ENCODE results near the gene RPS3A. TPM values are rescaled to one million over a fixed set of nuclear protein-coding genes. Genes with fewer than 3 reads are reported as not detected.
"Not testable (repeated sequence)": the region's sequence is repeated elsewhere in the genome, so short reads cannot be mapped to it uniquely, and the experiment has no call there.

Gene RPS3A
- polyA plus RNA-seq, 1 donor from 2014 or later, result 4,982 TPM

DNA sequence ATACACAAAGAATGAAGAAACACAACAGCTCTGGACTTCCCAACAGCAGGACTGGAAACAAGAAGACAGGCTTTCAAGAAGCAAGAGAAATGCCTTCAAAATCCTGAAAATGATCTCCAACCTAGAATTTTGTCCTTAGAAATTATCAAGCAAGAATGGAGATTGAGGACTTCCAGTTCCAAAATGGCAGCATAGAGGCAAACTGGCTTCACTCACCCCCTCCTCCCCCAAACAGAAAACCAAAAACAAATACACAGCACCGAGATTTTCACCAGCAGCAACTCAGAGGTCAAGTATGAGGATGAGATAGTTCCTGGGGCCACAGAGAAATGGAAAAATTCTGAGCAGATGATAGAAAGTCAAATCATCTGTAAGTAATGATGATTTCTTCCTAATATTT is 43.9 kb upstream of the RPS3A start:
- no peaks in the 10 kb centered on the region for H3K9me2 ChIP-seq (ENCODE audit: insufficient read depth, low read length)
- no peak for TF ChIP-seq POLR2AphosphoS5 (IDR thresholded peaks at IDR 0.05)
- no peak for TF ChIP-seq EZH2 (IDR thresholded peaks at IDR 0.05; ENCODE audit: borderline replicate concordance, insufficient read depth, low read length, poor library complexity, severe bottlenecking)
- TF ChIP-seq TAF1 (IDR thresholded peaks at IDR 0.05; ENCODE audit: low read depth), result no peak
- TF ChIP-seq, protein P1, sequence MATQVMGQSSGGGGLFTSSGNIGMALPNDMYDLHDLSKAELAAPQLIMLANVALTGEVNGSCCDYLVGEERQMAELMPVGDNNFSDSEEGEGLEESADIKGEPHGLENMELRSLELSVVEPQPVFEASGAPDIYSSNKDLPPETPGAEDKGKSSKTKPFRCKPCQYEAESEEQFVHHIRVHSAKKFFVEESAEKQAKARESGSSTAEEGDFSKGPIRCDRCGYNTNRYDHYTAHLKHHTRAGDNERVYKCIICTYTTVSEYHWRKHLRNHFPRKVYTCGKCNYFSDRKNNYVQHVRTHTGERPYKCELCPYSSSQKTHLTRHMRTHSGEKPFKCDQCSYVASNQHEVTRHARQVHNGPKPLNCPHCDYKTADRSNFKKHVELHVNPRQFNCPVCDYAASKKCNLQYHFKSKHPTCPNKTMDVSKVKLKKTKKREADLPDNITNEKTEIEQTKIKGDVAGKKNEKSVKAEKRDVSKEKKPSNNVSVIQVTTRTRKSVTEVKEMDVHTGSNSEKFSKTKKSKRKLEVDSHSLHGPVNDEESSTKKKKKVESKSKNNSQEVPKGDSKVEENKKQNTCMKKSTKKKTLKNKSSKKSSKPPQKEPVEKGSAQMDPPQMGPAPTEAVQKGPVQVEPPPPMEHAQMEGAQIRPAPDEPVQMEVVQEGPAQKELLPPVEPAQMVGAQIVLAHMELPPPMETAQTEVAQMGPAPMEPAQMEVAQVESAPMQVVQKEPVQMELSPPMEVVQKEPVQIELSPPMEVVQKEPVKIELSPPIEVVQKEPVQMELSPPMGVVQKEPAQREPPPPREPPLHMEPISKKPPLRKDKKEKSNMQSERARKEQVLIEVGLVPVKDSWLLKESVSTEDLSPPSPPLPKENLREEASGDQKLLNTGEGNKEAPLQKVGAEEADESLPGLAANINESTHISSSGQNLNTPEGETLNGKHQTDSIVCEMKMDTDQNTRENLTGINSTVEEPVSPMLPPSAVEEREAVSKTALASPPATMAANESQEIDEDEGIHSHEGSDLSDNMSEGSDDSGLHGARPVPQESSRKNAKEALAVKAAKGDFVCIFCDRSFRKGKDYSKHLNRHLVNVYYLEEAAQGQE (IDR thresholded peaks at IDR 0.05; ENCODE audit: borderline replicate concordance), result no peak
- TF ChIP-seq, protein P2, sequence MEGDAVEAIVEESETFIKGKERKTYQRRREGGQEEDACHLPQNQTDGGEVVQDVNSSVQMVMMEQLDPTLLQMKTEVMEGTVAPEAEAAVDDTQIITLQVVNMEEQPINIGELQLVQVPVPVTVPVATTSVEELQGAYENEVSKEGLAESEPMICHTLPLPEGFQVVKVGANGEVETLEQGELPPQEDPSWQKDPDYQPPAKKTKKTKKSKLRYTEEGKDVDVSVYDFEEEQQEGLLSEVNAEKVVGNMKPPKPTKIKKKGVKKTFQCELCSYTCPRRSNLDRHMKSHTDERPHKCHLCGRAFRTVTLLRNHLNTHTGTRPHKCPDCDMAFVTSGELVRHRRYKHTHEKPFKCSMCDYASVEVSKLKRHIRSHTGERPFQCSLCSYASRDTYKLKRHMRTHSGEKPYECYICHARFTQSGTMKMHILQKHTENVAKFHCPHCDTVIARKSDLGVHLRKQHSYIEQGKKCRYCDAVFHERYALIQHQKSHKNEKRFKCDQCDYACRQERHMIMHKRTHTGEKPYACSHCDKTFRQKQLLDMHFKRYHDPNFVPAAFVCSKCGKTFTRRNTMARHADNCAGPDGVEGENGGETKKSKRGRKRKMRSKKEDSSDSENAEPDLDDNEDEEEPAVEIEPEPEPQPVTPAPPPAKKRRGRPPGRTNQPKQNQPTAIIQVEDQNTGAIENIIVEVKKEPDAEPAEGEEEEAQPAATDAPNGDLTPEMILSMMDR (IDR thresholded peaks at IDR 0.05; ENCODE audit: poor library complexity, severe bottlenecking), result no peak
- TF ChIP-seq SMC3 (conservative IDR thresholded peaks at IDR 0.05; ENCODE audit: poor library complexity), result no peak
- TF ChIP-seq RAD21 (conservative IDR thresholded peaks at IDR 0.05), result no peak
- no peak for TF ChIP-seq MXI1 (conservative IDR thresholded peaks at IDR 0.05; ENCODE audit: poor library complexity, severe bottlenecking)
- no peak for TF ChIP-seq EP300 (conservative IDR thresholded peaks at IDR 0.05; ENCODE audit: poor library complexity, severe bottlenecking)
- H3K9me3 ChIP-seq (ENCODE audit: low read length), result no peaks in the 10 kb centered on the region
- no peak overlapping the region for H3K4me2 ChIP-seq (ENCODE audit: low read length)
- H3K27me3 ChIP-seq (ENCODE audit: insufficient read depth, low read depth, low read length), result no peaks in the 10 kb centered on the region
- no peak overlapping the region for H3K4me3 ChIP-seq (ENCODE audit: low read length)
- no peaks in the 10 kb centered on the region for H3K79me2 ChIP-seq (replicated peaks; ENCODE audit: insufficient read depth, low read length)
- no peaks in the 10 kb centered on the region for H3F3A ChIP-seq (ENCODE audit: insufficient read depth, low read length, poor library complexity, severe bottlenecking)
- no peak overlapping the region for H3K27ac ChIP-seq (ENCODE audit: low read length)
- H3K36me3 ChIP-seq (ENCODE audit: insufficient read depth, low read length), result no peaks in the 10 kb centered on the region
- H4K20me1 ChIP-seq (ENCODE audit: insufficient read depth), result no peaks in the 10 kb centered on the region
- H3K9ac ChIP-seq (ENCODE audit: low read length), result no peak overlapping the region
- no peak overlapping the region for H2AFZ ChIP-seq (ENCODE audit: low read depth, low read length)

DNA sequence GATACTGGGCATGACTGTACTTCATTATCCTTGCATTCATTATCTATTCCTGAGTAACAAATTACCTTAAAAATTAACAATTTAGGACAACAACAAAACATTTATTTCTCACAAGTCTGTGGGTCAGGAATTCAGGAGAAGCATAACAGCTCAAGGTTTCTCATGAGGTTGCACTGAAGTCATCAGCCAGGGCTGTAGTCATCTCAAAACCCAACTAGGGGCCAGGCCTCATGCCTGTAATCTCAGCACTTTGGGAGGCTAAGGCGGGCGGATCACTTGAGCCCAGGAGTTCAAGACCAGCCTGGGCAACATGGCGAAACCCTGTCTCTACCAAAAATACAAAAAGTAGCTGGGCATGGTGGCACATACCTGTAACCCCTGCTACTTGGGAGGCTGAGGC is 36.3 kb upstream of the RPS3A start:
- H3K9ac ChIP-seq (ENCODE audit: low read length); H2AFZ ChIP-seq (ENCODE audit: low read depth, low read length); H4K20me1 ChIP-seq (ENCODE audit: insufficient read depth); H3K9me3 ChIP-seq (ENCODE audit: low read length); H3K4me3 ChIP-seq (ENCODE audit: low read length); H3K4me2 ChIP-seq (ENCODE audit: low read length); H3F3A ChIP-seq (ENCODE audit: insufficient read depth, low read length, poor library complexity, severe bottlenecking); H3K79me2 ChIP-seq (replicated peaks; ENCODE audit: insufficient read depth, low read length); H3K27me3 ChIP-seq (ENCODE audit: insufficient read depth, low read depth, low read length); H3K36me3 ChIP-seq (ENCODE audit: insufficient read depth, low read length); H3K9me2 ChIP-seq (ENCODE audit: insufficient read depth, low read length); H3K27ac ChIP-seq (ENCODE audit: low read length): not testable (repeated sequence)

Data from neural cell (in vitro differentiated cells).